GM18498 (cell line): ENCODE measurements around the gene ENDOU.

Experiments used
- ATAC-seq: cut with Tn5 transposase; IDR thresholded peaks from one replicate; pipeline ENCODE4 v1.9.1; 2021; ENCODE audit warnings: mild to moderate bottlenecking, moderate library complexity; ENCODE audit not compliant: unreplicated experiment

ENDOU gene

DNA sequence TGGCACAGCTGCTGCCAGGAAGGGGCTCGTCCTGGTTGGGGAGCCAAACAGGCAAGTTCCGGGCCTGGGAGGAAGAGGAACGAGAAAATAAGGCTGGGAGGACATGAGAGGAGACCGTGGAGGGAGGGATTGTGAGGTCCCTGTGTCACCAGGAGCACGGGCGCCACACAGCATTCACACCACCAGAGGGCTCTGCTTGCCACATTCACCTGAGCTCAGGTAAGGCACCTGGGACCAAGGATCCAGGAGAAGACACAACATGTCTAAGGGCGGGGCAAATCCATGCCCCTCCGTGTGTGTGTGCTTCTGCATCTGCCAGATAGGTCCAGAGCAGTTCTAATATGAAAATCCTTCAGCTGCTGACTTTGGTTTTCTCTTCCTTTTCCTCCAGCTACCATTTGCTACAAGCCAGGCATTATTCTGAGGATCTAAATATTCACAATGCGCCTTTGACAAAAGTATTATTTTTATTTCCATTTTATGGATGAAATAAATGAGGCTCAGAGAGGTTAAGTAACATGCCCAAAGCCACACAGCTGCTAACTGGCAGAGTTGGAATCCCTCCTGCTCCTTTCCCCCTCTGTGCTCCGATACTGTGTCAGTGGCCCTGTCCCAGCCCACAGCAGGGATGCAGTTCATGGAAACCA lies 18.8 kb upstream of the ENDOU start:
- no peak for ATAC-seq

DNA sequence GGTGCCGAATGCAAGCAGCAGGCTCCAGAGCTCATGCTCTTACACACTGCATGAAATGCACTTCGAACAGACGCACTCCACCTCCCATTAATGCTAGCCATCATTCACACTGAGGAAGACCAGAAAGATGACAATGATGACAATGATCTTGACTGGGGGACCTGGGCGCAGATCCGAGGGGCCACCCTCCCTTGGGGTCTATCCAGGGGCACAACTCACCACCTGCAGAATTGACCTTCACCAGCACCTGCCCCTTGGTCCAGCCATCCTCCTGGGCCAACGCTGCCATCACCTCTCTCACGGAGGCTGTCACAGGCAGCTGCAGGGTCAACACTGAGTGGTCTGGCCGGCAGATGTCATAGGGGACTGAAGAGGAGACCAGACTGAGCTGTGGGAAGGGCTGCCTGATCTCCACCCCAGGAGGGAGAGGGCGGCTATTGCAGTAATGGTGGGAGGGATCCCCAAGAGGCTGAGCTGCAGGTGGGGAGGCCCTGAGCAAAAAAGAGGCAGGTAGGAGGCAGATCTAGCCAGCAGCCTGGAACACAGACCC lies 18.1 kb upstream of the ENDOU start:
- ATAC-seq, result no peak

DNA sequence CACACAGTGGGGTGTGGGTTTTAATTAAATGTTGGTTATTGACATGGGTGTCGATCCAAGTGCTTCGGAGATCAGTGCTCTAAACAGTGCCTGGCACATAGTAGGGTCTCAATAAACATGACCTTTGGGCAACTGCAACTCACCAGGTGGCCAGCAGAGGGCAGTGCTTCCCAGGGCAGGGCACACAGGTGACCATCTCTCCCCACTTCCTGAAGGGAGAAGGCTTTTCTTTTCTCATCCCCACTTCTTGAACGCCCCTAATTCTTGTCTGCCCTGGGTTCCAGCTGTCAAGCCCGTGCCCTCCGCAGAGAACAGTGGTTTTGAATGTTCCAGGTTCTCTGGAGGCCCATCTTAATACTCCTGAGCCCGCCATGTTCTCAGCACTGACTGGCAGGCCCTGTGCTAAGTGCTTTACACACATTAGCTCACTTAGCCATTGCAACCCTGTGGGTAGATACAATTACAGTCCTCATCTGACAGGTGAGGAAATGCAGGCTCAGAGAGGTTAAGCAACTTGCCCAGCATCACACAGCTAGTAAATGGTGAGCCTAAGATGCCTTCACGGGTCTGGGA lies 17.0 kb upstream of the ENDOU start:
- ATAC-seq, result peak; percentile 43

DNA sequence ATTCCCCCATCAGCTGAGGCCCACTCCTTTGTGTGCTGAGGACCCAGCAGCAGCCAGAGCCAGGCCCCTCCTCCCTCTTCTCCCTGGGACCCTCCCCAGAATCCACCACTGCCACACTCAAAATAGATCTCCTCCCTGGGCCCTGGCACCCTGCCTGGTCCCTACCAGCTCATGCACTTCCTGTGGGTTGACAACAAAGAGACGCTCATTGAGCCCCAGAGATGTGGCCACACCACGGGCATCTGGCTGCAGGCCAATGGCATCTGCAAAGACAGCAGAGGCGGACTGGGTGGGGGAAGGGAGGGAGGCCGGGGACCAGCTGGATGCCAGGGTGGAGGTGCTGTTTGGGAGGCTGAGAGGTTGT lies 16.0 kb upstream of the ENDOU start:
- ATAC-seq, result peak; percentile 46

DNA sequence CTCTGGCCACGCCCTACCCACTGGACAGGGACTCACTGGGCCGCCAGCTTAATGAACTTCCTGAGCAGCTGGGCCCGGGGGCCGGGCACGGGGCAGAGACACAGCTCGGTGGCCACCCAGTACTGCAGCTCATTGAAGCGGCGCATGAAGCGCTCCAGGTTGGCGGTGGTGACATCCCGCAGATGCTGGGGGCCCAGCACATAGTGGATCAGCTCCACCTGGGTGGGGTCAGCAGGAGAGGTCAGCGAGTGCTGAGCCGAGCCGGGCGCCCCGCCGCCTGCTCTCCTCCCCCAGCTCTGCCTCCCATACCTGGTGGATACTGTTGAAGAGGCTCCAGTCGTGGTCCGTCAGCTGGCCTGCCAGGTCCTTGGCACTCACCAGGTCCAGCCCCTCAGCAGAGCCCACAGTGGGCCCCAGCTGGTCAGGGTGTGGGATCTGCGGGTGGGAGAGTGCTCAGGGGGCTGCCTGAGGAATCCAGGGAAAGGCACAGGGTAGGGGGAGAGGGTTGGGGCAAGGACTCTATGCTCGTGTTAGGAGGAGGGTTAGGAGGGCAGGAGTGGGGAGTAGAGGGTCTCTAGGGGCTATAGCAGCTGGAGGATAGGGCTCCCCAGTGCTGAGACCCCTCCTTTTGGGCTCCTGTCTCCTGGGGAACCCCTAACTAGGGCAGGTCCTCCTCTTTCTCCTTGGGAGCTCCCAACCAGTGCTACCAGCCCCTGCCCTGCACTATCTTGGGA lies 15.5 kb upstream of the ENDOU start:
- ATAC-seq, result peak; percentile 45

DNA sequence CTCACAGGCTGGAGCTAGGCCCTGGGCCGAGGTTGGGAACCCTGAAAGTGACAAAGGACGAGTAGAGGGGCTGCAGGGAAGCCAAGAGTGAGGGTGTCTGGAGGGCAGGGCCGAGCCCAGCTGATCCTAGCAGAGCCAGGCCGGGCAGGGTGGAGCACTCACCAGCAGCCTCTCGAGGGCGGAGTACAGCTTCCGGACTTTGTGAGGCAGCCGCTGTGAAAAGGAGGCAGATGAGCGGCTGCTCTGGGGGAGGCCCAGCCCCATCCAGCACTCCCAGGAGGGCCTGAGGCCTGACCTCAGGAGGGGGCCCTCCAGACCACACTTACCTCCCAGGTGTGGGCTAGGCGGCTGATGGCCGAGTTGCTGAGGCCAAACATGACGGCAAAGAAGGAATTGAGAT lies 14.7 kb upstream of the ENDOU start:
- ATAC-seq, result peak; percentile 50

DNA sequence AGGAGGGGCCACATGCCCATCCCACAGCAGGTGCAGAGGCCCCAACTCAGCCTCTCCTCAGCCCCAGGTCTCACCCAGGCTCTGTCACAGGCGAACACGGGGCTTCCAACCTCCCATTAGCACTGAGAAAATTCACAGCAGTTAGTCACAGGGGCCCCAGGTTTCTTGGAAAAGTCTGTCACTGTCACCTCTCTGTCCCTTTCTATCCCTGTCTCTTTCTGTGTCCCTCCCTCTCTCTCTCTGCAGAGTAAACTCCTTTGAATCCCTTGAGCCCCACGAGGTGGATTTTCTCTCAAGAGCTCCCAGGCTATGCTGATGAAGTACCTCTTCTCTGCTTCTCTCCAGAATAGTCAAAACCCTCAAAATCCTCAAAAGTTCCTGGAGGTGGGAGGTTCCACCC lies 14.0 kb upstream of the ENDOU start:
- no peak for ATAC-seq

DNA sequence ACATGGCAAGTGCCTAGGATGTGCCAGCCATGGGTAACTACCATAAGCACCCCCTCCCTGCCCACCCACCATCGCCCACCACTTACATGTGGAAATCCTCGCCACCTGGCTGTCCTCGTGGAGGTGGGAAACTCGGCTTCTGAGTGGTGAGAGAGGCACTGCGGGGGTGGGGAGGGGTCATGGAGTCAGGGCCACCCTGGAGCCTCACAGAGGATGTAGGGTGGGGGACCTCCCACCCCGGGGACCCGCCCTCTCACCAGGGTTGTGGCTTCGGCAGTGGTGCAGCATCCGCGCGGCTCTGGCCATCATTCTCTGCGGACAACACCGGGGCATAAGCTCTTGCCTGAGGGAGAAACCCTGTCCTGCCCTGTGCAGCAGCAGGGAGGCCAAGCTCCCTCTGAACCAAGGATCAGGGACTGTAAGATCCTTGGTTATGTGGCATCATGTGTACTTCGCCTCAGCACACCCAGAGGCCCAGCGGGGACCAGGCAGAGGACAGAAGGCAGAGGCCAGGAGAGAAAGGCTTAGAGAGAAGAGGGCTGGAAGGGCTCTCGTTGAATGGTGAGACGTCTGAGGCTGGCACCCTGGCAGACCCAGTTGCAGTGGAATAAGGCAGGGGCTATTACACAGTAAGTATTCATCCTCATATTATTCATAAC lies 12.8 kb upstream of the ENDOU start:
- no peak for ATAC-seq

DNA sequence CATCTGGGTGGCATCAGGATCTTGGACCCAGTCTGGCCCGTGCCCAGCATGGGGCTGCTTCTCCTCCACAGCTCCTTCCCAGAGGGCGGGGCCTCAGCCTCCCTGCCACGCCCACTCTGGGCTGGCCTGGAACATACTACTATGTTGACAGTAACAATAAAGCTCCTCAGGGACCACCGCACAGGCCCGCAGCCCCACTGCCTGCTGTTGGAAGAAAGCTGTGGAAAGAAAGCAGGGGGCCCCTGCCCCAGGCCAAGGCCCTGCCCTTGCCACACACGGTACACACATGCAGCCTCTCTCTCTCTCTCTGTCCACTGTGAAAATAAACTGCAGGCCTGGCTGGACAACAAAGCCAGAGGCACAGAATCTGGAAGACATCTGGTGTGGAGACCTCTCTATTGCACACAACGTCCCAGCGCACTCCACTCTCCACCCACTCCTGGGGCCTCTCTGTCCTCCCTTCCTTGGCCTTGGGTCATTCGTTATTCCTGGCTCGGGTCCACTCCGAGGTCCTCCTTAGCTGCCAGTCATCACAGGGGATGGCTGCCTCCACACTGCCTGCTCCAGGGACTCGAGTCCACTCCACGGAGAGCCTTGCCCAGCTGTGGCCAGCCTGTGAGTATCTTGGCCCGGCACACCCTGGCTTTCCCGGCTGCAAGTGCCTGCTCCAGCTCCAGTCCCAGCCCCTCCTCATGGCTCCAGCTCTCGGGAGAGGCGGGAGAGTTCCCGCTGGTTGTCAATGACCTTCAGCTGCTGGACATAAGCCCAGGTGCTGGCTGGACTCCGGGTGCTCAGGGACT lies 11.8 kb upstream of the ENDOU start:
- ATAC-seq, result no peak

DNA sequence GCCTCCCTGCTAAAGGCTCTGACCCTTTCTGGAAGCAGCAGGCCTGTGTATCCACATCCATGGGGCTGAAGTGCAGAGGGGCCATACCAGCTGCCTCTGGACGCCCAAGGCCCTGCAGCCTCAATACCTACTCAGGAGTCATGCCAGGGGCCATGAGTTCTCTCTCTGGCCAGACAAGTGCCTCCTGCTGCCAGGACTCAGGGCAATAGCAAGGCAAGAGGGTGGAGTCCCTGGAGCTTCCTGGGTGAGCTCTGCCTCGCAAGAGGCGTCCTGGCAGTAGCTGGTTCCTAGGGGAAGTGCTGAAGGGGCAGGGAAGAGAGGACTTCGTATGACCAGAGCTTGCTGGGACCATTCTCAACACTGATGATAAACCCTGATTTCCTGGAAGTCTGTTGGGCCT lies 10.9 kb upstream of the ENDOU start:
- no peak for ATAC-seq

DNA sequence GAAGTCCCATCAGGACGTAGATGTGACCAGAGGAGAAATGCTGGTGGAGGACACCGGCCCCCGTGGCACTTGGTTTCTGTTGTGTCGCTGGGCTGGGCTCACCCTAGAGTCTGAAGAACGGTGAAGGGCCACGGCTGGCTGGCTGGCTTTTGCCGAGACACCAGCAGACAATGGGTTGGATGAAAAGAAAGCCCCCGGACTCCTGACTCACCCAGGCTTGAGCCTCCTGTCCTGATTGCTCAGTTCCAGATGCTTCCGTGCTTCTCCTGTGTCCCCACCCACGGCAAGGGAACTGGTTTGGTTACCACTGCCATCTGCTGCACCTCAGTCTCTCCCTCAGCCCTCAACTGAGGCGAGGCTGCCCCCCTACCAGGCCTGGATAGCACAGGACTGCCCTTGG lies 10.4 kb upstream of the ENDOU start:
- ATAC-seq, result no peak

DNA sequence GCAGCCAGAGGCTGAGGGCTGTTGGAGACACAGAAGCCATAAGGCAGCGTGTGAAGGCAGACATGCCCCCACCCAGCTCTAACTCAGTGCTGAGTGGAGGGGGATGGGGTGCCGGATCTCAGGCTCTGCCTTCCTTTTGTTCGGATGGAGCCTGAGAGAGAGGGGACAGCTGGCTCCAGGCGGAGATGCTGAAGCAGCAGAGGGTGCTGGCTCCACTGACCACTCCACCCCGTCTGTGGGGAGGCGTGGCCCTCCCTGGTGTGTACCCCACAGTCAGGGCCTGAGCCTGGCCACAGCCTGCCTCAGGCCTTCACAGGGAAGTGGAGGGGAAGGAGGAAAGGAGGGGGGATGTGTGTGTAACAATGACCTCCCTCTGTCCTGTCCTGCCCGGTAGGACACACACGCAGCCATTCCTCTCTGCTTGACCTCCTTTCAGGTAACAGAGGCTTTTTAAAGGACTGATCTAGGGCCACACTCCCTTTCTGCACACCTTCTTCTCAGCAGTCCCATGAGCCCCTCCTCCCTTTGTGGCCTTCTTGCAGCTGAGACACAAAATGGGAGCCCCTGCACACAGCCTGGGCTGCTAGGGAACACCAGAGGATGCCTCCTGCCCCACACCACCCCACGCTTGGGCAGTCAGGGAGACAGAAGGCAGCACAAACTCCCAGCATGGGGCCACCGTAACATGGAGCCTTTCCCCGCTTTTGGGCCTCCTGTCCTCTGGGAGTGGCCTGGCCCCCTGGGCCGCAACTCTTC lies 9.6 kb upstream of the ENDOU start:
- ATAC-seq, result no peak

DNA sequence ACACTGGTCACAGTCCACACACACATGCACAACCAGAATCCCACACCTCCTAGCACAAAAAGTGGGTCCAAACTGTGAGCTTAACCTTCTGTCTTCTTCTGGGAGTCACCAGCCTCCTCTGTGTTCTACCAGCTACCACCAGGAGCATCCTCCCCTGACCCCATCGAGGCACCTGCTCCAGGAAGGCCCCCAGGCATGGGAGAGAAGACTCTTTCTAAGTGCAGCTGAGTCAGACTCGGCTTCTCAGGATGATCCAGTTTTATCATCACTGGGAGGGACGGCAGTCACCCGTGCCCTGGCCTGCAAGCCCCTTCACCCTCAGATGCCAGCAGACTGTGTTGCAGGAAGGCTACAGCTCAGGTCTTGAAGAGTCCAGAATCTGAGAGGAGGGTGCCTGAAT lies 7.9 kb upstream of the ENDOU start:
- no peak for ATAC-seq

DNA sequence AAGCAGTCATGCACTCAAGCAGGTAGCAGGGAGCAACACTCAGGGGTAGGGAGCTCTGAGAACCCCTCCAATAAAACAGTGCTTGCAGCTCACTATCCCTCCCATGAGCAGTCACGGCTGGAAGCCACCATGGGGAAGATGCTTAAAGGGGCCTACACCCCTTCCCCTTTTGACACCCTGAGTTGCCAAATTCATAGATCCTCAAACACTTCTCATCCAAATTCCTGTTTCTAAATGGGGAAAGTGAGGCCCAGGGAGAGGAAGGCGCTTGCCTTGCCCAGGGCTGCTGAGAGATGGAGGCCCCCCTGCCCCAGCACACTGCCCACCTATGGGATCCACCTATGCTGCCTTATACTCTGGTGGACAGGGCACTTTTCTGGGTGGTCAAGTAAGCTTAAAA lies 7.2 kb upstream of the ENDOU start:
- no peak for ATAC-seq

DNA sequence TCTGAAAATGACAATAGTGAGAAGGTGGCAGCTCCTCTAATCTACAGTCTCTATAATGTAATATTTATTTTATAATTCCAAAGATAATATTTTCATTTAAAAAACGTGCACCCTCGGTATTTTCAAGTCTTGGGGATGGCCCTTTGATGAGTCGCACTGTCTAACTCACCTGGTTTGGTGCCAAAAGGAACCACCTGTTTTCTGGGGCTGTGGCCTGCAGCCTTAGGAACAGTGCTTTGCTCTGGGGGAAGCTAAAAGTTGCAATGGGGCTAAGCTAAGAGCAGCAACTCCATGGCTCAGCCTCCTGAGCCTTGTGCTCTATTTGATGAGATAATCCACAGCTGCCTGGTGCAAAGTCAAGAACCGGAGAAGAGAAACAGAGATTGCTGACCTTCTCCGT lies 6.4 kb upstream of the ENDOU start:
- ATAC-seq, result no peak

DNA sequence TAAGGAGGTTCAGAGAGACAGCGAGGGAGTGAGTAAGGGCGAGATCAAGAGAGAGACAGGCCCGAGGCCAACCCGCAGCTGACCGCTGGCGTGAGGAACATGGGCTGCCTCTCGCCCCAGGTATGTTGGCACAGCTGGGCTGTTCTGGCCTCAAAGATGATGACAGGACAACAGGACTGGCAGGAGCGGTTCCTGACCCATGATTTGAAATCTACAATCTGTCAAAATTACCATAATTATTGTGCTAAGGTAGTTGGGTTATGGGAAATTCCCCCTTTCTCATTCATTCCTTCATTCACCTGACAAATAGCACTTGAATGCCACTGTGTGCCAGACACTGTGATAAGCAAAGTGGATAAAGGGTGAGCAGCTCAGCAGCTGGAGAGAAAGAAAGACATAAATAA lies 5.1 kb upstream of the ENDOU start:
- ATAC-seq, result no peak

DNA sequence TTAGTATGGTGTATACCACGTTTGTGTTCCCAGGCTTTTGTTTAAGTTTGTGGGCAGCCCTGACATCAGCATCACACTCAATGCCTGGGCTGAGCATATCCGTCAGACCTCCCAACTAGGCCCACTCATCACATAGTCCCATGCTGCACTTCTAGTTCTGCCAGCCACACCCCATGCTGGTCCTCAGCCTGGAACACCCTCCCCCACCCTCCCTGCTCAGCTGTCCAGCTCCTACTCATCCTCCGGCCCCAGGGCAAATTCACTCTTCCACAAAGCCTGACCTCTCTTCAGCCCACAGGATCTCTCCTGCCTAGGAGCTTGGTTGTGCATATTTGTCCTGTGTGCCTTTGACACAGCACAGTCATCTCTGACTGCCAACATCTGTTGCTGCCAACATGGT lies 3.9 kb upstream of the ENDOU start:
- no peak for ATAC-seq

DNA sequence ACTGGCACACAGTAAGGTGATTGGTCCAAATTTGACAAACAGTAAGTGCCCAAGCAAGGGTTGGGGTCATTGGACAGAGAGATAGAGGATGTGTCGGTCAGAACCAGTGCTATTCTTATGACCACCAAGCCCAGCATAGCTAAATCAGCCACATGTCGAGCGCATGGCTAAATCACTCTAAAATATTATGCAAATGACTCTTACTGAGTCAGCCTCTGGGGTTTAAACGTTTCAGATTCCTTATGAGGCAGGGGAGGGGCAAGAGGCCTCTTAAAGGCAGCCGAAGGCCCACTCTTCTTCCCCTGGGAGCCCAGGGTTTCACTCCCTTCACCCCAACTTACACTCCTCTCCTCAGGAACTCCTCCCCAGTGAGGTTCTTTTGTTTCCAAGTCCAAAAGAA lies 603 bp upstream of the ENDOU start:
- ATAC-seq, result peak; percentile 85

DNA sequence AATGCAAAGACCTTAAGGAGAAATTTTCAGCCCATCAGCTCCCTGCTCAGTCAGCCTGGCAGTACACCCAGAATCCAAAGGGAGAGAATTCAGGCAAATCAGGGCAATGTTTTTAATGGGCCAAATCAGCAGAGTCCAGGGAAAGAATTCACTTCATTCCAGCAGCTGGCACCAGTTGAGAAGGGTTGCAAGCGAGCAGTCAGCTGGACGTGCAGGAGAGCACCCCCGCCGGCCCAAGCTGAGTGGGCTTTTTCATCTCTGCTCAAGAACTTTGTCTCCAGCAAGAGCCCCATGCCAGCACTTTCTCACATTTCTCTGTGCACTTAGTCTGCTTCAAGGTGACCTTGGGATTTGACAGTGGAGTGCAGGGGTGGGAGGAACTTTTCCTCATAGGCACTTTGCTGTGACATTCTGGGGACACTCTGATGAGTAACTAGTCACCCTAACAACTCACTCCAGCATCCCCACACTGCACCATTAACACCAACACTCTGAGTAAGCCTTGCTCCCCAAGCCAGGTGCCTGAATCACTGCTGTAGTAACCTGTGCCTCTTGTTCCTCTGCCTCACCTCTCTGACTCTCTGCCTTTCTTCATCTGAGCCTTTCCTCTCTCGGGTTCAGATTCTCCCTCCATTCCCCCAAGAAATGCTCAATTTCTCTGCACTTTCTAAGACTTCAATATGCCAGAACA lies 2.2 kb downstream of the ENDOU start:
- ATAC-seq, result no peak
